LNCaP clone FGC (cell line): ENCODE data around the gene CNDP2.
"Not testable (repeated sequence)": the region's sequence is repeated elsewhere in the genome, so short reads cannot be mapped to it uniquely, and the experiment has no call there.

Source experiments
- DNase-seq: peaks from one replicate; pipeline ENCODE4 v3.0.0-alpha.2; 2011; ENCODE audit warnings: low read depth
- H3K4me3 ChIP-seq: 2 replicates; pipeline ENCODE4 v1.5.1; 2011; ENCODE audit warnings: mild to moderate bottlenecking, low read depth, low read length, control low read depth
- CTCF ChIP-seq: IDR thresholded peaks from 2 replicates; pipeline ENCODE4 v1.5.1; 2012; ENCODE audit warnings: mild to moderate bottlenecking; ENCODE audit not compliant: control insufficient read depth, insufficient read depth; ENCODE audit errors: extremely low read depth

CNDP2 gene

GRCh38 chr18:74551936-74552555 lies 55.9 kb downstream of the CNDP2 start:
- no peak overlapping the region for H3K4me3 ChIP-seq
- peak; percentile 59 for DNase-seq
- TF ChIP-seq CTCF: peak; percentile 93

GRCh38 chr18:74556126-74556525 lies 60.0 kb downstream of the CNDP2 start:
- TF ChIP-seq CTCF: no peak
- DNase-seq: no peak

GRCh38 chr18:74558096-74558495 lies 61.9 kb downstream of the CNDP2 start:
- DNase-seq: no peak
- TF ChIP-seq CTCF: no peak
- H3K4me3 ChIP-seq: no peak overlapping the region

More at GRCh38 chr18:74556126-74556525, 60.0 kb downstream of the CNDP2 start:
- no peak overlapping the region for H3K4me3 ChIP-seq

GRCh38 chr18:74562131-74562730 lies 66.1 kb downstream of the CNDP2 start:
- no peak overlapping the region for H3K4me3 ChIP-seq
- TF ChIP-seq CTCF: no peak
- DNase-seq: no peak

- no peak for TF ChIP-seq CTCF
- no peak overlapping the region for H3K4me3 ChIP-seq
- no peak for DNase-seq
Measured at GRCh38 chr18:74562775-74563174, 66.6 kb downstream of the CNDP2 start.

GRCh38 chr18:74563999-74564398 lies 67.8 kb downstream of the CNDP2 start:
- TF ChIP-seq CTCF: no peak
- DNase-seq: no peak

GRCh38 chr18:74565164-74565563 lies 69.0 kb downstream of the CNDP2 start:
- not testable (repeated sequence) for H3K4me3 ChIP-seq, DNase-seq

More at GRCh38 chr18:74563999-74564398, 67.8 kb downstream of the CNDP2 start:
- no peak overlapping the region for H3K4me3 ChIP-seq

GRCh38 chr18:74565993-74566392 lies 69.8 kb downstream of the CNDP2 start:
- not testable (repeated sequence) for H3K4me3 ChIP-seq, DNase-seq
